AG09309 (cell line): Measurements from ENCODE around the gene BAIAP3.
A peak's percentile ranks its signal among the peaks of the same experiment; 100 is the strongest.
"Not testable (repeated sequence)": the region's sequence is repeated elsewhere in the genome, so short reads cannot be mapped to it uniquely, and the experiment has no call there.

ENCODE experiments used
- DNase-seq: peaks from one replicate; pipeline ENCODE4 v3.0.0-alpha.2; 2010; ENCODE audit warnings: low read depth
- H3K4me3 ChIP-seq: 2 replicates; pipeline ENCODE4 v1.5.1; 2011; ENCODE audit warnings: mild to moderate bottlenecking, low read depth, low read length, moderate library complexity; ENCODE audit not compliant: control insufficient read depth
- CTCF ChIP-seq: IDR thresholded peaks from 2 replicates; pipeline ENCODE4 v1.5.1; 2011; ENCODE audit warnings: mild to moderate bottlenecking, low read depth, low read length, inconsistent platforms; ENCODE audit not compliant: insufficient read depth, control insufficient read depth; ENCODE audit errors: missing control alignments

Gene BAIAP3

DNA sequence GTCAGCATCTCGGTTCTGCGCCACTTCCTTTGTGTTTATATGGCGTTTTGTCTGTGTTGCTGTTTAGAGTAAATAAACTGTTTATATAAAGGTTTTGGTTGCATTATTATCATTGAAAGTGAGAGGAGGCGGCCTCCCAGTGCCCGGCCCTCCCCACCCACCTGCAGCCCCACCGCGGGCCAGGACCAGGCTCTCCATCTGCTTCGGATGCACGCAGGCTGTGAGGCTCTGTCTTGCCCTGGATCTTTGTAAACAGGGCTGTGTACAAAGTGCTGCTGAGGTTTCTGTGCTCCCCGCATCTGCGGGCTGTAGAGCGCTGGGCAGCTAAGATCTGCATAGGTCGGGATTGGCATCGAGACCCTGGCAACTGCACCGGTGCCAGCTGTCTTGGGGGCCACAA lies 8.2 kb upstream of the BAIAP3 start:
- DNase-seq: no peak
- no peak for TF ChIP-seq CTCF
- no peak overlapping the region for H3K4me3 ChIP-seq

DNA sequence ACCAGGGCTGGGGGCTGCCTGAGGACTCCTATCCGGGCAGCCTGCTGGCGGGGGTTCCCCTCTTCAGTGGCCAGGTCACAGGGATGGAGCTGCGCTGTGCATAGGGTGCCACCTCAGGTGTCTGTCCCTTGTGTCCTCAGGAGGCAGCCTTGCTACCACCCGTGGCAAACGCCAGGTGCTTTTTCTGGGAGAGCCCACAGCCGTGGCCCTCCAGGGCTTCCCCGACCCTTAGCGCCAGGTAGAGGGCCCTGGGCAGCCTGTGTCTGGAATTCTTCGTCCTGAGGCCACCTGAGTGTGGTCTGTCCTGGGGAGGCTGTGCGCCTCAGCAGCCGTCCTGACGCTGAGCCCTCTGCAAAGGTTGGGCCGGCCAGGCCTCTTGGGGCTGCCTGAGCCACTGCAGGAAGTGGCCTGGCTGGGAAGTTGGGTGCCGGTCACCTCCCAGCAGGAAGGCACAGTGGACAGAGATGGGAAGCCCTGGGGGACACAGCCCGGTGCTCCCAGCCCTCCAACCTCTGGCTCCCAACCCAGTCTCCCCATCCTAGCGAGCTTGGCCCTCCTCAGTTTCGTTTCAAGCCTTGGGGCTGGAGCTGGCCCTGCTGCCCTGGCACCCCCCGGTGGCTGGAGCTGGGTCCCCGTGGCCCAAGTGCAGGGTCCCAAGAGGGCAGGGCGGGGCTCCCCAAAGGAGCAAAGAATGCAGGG lies 7.6 kb upstream of the BAIAP3 start:
- no peak overlapping the region for H3K4me3 ChIP-seq
- no peak for DNase-seq
- TF ChIP-seq CTCF: no peak

- TF ChIP-seq CTCF: no peak
- no peak for DNase-seq
- no peak overlapping the region for H3K4me3 ChIP-seq
These were observed 7.1 kb upstream of the BAIAP3 start for GRCh38 chr16:1326391-1326790.

- H3K4me3 ChIP-seq: no peak overlapping the region
- no peak for DNase-seq
- no peak for TF ChIP-seq CTCF
These were observed 6.4 kb upstream of the BAIAP3 start for GRCh38 chr16:1326946-1327618.

- H3K4me3 ChIP-seq: no peak overlapping the region
- TF ChIP-seq CTCF: no peak
- no peak for DNase-seq
These were observed 5.9 kb upstream of the BAIAP3 start for GRCh38 chr16:1327619-1327947.

DNA sequence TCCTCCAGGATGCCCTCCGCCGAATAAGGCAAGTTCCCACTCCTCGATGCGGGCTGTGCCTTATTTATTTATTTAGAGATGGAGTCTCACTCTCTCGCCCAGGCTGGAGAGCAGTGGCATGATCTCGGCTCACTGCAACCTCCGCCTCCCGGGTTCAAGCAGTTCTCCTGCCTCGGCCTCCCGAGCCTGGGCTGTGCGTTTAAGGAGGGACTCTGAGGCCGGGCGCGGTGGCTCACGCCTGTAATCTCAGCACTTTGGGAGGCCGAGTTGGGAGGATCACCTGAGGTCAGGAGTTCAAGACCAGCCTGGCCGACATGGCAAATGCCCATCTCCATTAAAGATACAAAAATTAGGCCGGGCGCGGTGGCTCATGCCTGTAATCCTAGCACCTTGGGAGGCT lies 5.3 kb upstream of the BAIAP3 start:
- not testable (repeated sequence) for DNase-seq, H3K4me3 ChIP-seq

DNA sequence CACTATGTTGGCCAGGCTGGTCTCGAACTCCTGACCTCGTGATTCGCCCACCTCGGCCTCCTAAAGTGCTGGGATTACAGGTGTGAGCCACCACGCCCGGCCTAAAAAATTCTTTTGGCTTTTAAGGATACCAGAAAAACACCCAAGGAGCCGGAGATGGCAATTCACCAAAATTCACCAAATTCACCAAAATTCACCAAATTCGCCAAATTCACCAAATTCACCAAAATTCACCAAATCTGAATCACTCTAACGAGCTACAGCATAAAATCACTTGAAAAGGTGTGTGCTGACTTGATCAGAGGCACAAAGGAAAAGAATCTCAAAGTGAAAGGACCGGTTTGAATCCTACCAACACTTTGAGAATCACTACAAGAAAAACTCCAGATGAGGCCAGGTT lies 4.5 kb upstream of the BAIAP3 start:
- H3K4me3 ChIP-seq, DNase-seq: not testable (repeated sequence)

- peak; percentile 48 for TF ChIP-seq CTCF
- no peak for DNase-seq
- H3K4me3 ChIP-seq: no peak overlapping the region
These were observed 3.1 kb upstream of the BAIAP3 start for GRCh38 chr16:1330260-1330914.
